Measurements from ENCODE around the gene MGA. TPM values are rescaled to one million over a fixed set of nuclear protein-coding genes. Genes with fewer than 3 reads are reported as not detected.

The MGA gene
- total and polyA plus RNA-seq, 8 donors, result 2.1 to 75.2 (median 21.4) TPM

- intact Hi-C loops (cut with DNase I; ENCODE audit: low total_unique reads), result no loop called here
- Histone ChIP-seq H3K27ac (no peak overlapping the region), H3K9me3 (no peaks in the 10 kb centered on the region), H3K36me3 (peaks cover 0 to 27% (median 8%) of the 10 kb centered on the region in 4 donors), H3K4me3 (no peak overlapping the region), H3K4me1 (peaks cover 3 to 41% (median 20%) of the 10 kb centered on the region in 4 donors), H3K27me3 (no peaks in the 10 kb centered on the region)
- WGBS, 5 donors, result 63 to 76% (median 74%) methylated on average over 8 to 10 of the region's 10 CpGs
- peak; percentile 65 to 72 for DNase-seq
- TF ChIP-seq CTCF (IDR thresholded peaks at IDR 0.05) (peak in 3 of 7 experiments; percentile 7 to 43 (median 18)), POLR2AphosphoS5 (IDR thresholded peaks at IDR 0.05) (peak in 1 of 3 donors; percentile 27), EP300 (IDR thresholded peaks at IDR 0.05) (no peak), POLR2A (IDR thresholded peaks at IDR 0.05) (no peak)
Measured at GRCh38 chr15:41806291-41807181, 146.3 kb downstream of the MGA start.

GRCh38 chr15:41809121-41809520 lies 148.9 kb downstream of the MGA start:
- no peak overlapping the region for H3K4me3 ChIP-seq
- no peak for DNase-seq
- no peak overlapping the region for H3K27ac ChIP-seq
- H3K36me3 ChIP-seq, result peaks cover 16 to 46% (median 26%) of the 10 kb centered on the region in 4 donors
- H3K4me1 ChIP-seq, result peaks cover 3 to 40% (median 20%) of the 10 kb centered on the region in 4 donors
- intact Hi-C loops (cut with DNase I; ENCODE audit: low total_unique reads), result no loop called here
- WGBS, 5 donors, result 75 to 94% (median 82%) methylated on average over 2 of the region's 2 CpGs
- no peaks in the 10 kb centered on the region for H3K9me3 ChIP-seq
- no peaks in the 10 kb centered on the region for H3K27me3 ChIP-seq
- TF ChIP-seq CTCF (IDR thresholded peaks at IDR 0.05) (no peak), POLR2A (IDR thresholded peaks at IDR 0.05) (no peak), POLR2AphosphoS5 (IDR thresholded peaks at IDR 0.05) (no peak), EP300 (IDR thresholded peaks at IDR 0.05) (no peak)

GRCh38 chr15:41809526-41810220 lies 149.5 kb downstream of the MGA start:
- Histone ChIP-seq H3K9me3 (no peaks in the 10 kb centered on the region), H3K4me1 (peaks cover 3 to 35% (median 17%) of the 10 kb centered on the region in 4 donors), H3K4me3 (no peak overlapping the region), H3K27me3 (no peaks in the 10 kb centered on the region), H3K36me3 (peaks cover 22 to 51% (median 32%) of the 10 kb centered on the region in 4 donors), H3K27ac (no peak overlapping the region)
- 64 to 85% (median 82%) methylated on average over 9 to 12 of the region's 12 CpGs for WGBS, 5 donors
- intact Hi-C loops (cut with DNase I; ENCODE audit: low total_unique reads), result loop anchor here (5.0 kb wide), 1 partner anchor 37 kb away; the partner anchor contains the start of gene MAPKBP1
- TF ChIP-seq EP300 (IDR thresholded peaks at IDR 0.05) (no peak), CTCF (IDR thresholded peaks at IDR 0.05) (no peak), POLR2AphosphoS5 (IDR thresholded peaks at IDR 0.05) (no peak), POLR2A (IDR thresholded peaks at IDR 0.05) (no peak)
- no peak for DNase-seq

Data from stomach (tissue), 9 donors.